AG09309 (cell line): ENCODE results near the gene NDUFB2.
A peak's percentile ranks its signal among the peaks of the same experiment; 100 is the strongest.
"Not testable (repeated sequence)": the region's sequence is repeated elsewhere in the genome, so short reads cannot be mapped to it uniquely, and the experiment has no call there.

ENCODE experiments used
- DNase-seq: peaks from one replicate; pipeline ENCODE4 v3.0.0-alpha.2; 2010; ENCODE audit warnings: low read depth
- H3K4me3 ChIP-seq: 2 replicates; pipeline ENCODE4 v1.5.1; 2011; ENCODE audit warnings: mild to moderate bottlenecking, low read depth, low read length, moderate library complexity; ENCODE audit not compliant: control insufficient read depth
- CTCF ChIP-seq: IDR thresholded peaks from 2 replicates; pipeline ENCODE4 v1.5.1; 2011; ENCODE audit warnings: mild to moderate bottlenecking, low read depth, low read length, inconsistent platforms; ENCODE audit not compliant: insufficient read depth, control insufficient read depth; ENCODE audit errors: missing control alignments

Gene NDUFB2

GRCh38 chr7:140654661-140655060 is 41.8 kb upstream of the NDUFB2 start:
- H3K4me3 ChIP-seq = no peak overlapping the region
- no peak for TF ChIP-seq CTCF
- no peak for DNase-seq

GRCh38 chr7:140655511-140656408 is 40.7 kb upstream of the NDUFB2 start:
- DNase-seq = no peak
- TF ChIP-seq CTCF = no peak
- H3K4me3 ChIP-seq = no peak overlapping the region

- peak overlapping the region; percentile 26 for H3K4me3 ChIP-seq
- no peak for DNase-seq
- no peak for TF ChIP-seq CTCF
Observed at GRCh38 chr7:140656548-140657515, 39.7 kb upstream of the NDUFB2 start.

DNA sequence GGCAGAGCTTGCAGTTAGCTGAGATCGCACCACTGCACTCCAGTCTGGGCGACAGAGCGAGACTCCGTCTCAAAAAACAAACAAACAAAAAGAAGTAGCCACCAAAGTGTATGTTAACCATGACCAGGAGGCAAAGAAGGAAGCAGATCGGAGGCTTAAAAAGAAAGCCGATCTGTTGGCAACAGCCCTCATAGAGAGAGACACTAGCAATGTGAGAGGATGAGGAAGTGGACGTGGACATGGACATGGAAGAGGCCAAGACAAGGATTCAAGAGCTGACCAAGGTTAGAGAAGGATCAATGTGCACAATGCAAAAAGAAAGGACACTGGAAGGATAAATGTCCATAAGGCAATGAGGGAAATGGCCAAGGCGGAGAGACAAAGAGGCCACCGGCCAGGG is 38.6 kb upstream of the NDUFB2 start:
- TF ChIP-seq CTCF = no peak
- H3K4me3 ChIP-seq = no peak overlapping the region
- no peak for DNase-seq

DNA sequence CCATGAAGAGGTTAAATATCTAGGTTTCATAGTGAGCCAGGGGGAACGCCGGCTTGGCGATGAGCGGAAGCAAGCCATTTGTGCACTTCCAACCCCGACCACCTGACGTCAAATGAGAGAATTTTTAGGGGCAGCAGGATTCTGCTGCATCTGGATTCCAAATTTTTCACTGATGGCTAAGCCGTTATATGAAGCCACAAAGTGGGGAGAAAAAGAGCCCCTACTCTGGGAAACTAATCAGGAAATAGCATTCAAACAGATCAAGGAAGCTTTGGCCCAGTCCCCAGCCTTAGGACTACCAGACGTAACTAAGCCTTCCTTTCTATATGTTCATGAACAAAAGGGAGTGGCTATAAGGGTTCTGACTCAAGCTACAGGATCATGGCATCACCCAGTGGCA is 36.7 kb upstream of the NDUFB2 start:
- DNase-seq = no peak
- no peak overlapping the region for H3K4me3 ChIP-seq
- no peak for TF ChIP-seq CTCF

GRCh38 chr7:140661124-140661523 is 35.4 kb upstream of the NDUFB2 start:
- peak; percentile 59 for TF ChIP-seq CTCF

GRCh38 chr7:140662938-140663337 is 33.6 kb upstream of the NDUFB2 start:
- H3K4me3 ChIP-seq, DNase-seq: not testable (repeated sequence)

More at GRCh38 chr7:140661124-140661523, 35.4 kb upstream of the NDUFB2 start:
- no peak for DNase-seq
- H3K4me3 ChIP-seq = no peak overlapping the region
